Stimulated activated CD8-positive, alpha-beta memory T cell treated with anti-CD3 and anti-CD28 coated beads, Interleukin-4, amount 100 ng/mL, for 24 hours (primary cell): ENCODE results near the gene MGST3.
A peak's percentile ranks its signal among the peaks of the same experiment; 100 is the strongest.
"Not testable (repeated sequence)": the region's sequence is repeated elsewhere in the genome, so short reads cannot be mapped to it uniquely, and the experiment has no call there.

Experiments used
- DNase-seq: peaks from one replicate; pipeline ENCODE4 v3.0.0-alpha.2; 2020; ENCODE audit warnings: low read depth

MGST3 gene

GRCh38 chr1:165629151-165629550 is 1.9 kb upstream of the MGST3 start:
- DNase-seq: no peak

- DNase-seq: no peak
Observed at GRCh38 chr1:165629848-165630628, 996 bp upstream of the MGST3 start.

GRCh38 chr1:165631342-165632151 is 513 bp downstream of the MGST3 start:
- peak; percentile 30 for DNase-seq

- DNase-seq: no peak
Observed at GRCh38 chr1:165632152-165632469, 1.1 kb downstream of the MGST3 start.

- no peak for DNase-seq
Observed at GRCh38 chr1:165632491-165632890, 1.5 kb downstream of the MGST3 start.

- DNase-seq: no peak
Observed at GRCh38 chr1:165633614-165634013, 2.6 kb downstream of the MGST3 start.

GRCh38 chr1:165634154-165634921 is 3.3 kb downstream of the MGST3 start:
- no peak for DNase-seq

GRCh38 chr1:165635329-165635728 is 4.3 kb downstream of the MGST3 start:
- DNase-seq: no peak

- DNase-seq: no peak
Observed at GRCh38 chr1:165635823-165636222, 4.8 kb downstream of the MGST3 start.

GRCh38 chr1:165637427-165637826 is 6.4 kb downstream of the MGST3 start:
- DNase-seq: no peak

- not testable (repeated sequence) for DNase-seq
Observed at GRCh38 chr1:165638211-165638610, 7.2 kb downstream of the MGST3 start.

GRCh38 chr1:165639821-165640623 is 9.0 kb downstream of the MGST3 start:
- DNase-seq: no peak

GRCh38 chr1:165641231-165641987 is 10.4 kb downstream of the MGST3 start:
- DNase-seq: no peak

- no peak for DNase-seq
Observed at GRCh38 chr1:165644064-165644735, 13.2 kb downstream of the MGST3 start.

- DNase-seq: no peak
Observed at GRCh38 chr1:165645654-165646366, 14.8 kb downstream of the MGST3 start.

GRCh38 chr1:165647517-165647916 is 16.5 kb downstream of the MGST3 start:
- DNase-seq: no peak

GRCh38 chr1:165647970-165648369 is 16.9 kb downstream of the MGST3 start:
- no peak for DNase-seq

- DNase-seq: no peak
Observed at GRCh38 chr1:165648919-165649572, 18.0 kb downstream of the MGST3 start.

GRCh38 chr1:165650981-165651625 is 20.1 kb downstream of the MGST3 start:
- no peak for DNase-seq
